SU-DHL-6 (cell line): Measurements from ENCODE around the gene SCEL.

Source experiments
- H2AFZ ChIP-seq: fragments of 200-600 bp; sonication (generic); 2 replicates; pipeline ENCODE4 v1.6.1; 2014; ENCODE audit warnings: low read depth, mild to moderate bottlenecking, moderate library complexity, mixed read lengths, antibody characterized with exemption, low read length; ENCODE audit not compliant: severe bottlenecking
- H3F3A ChIP-seq: fragments of 200-600 bp; shearing (Covaris generic); 2 replicates; pipeline ENCODE4 v1.6.0; 2016; ENCODE audit warnings: antibody characterized with exemption, mild to moderate bottlenecking; ENCODE audit not compliant: insufficient read depth
- H3K27ac ChIP-seq: fragments of 200-600 bp; sonication (generic); 2 replicates; pipeline ENCODE4 v1.5.1; 2016; ENCODE audit warnings: low read depth, mild to moderate bottlenecking, low read length, moderate library complexity, mixed read lengths
- H3K27me3 ChIP-seq: fragments of 200-600 bp; sonication (generic), shearing (Covaris generic); 2 replicates; pipeline ENCODE4 v1.6.0; 2014; ENCODE audit warnings: mild to moderate bottlenecking, low read length
- H3K36me3 ChIP-seq: fragments of 200-600 bp; sonication (generic); 2 replicates; pipeline ENCODE4 v1.6.1; 2014; ENCODE audit warnings: mild to moderate bottlenecking, low read length, mixed read lengths
- H3K4me2 ChIP-seq: fragments of 300-600, 200-600 bp; shearing (Covaris generic), sonication (generic); 2 replicates; pipeline ENCODE4 v1.6.0; 2014; ENCODE audit warnings: low read length, low read depth, mild to moderate bottlenecking; ENCODE audit not compliant: poor library complexity, severe bottlenecking
- H3K4me3 ChIP-seq: fragments of 200-600 bp; sonication (generic); 2 replicates; pipeline ENCODE4 v1.5.1; 2014; ENCODE audit warnings: antibody characterized with exemption, low read length, mild to moderate bottlenecking, mixed read lengths; ENCODE audit not compliant: insufficient read depth, poor library complexity, severe bottlenecking
- H3K79me2 ChIP-seq: fragments of 200-600 bp; sonication (generic); 2 replicates; pipeline ENCODE4 v1.6.1; 2014; ENCODE audit warnings: mild to moderate bottlenecking, low read length, moderate library complexity; ENCODE audit not compliant: insufficient read depth
- H3K9ac ChIP-seq: fragments of 200-600 bp; sonication (generic); 2 replicates; pipeline ENCODE4 v1.7.0; 2014; ENCODE audit warnings: mild to moderate bottlenecking, low read length
- H3K9me2 ChIP-seq: fragments of 200-600 bp; sonication (generic); replicated peaks from 2 replicates; pipeline ENCODE4 v1.6.1; 2014; ENCODE audit warnings: low read length; ENCODE audit not compliant: insufficient read depth
- H3K9me3 ChIP-seq: fragments of 200-600 bp; sonication (generic); 2 replicates; pipeline ENCODE4 v1.6.1; 2014; ENCODE audit warnings: low read length, mixed read lengths; ENCODE audit not compliant: insufficient read depth
- H4K20me1 ChIP-seq: fragments of 200-600 bp; sonication (generic); 2 replicates; pipeline ENCODE4 v1.6.1; 2014; ENCODE audit warnings: low read depth, mild to moderate bottlenecking, antibody characterized with exemption, low read length, moderate library complexity, mixed read lengths
- CTCF ChIP-seq: fragments of 200-600 bp; sonication (generic); IDR thresholded peaks from one replicate; pipeline ENCODE4 v1.5.1; 2017; ENCODE audit warnings: antibody characterized with exemption, mild to moderate bottlenecking, low read length, moderate library complexity; ENCODE audit not compliant: insufficient read depth, poor library complexity, severe bottlenecking
- EZH2phosphoT487 ChIP-seq: fragments of 200-600 bp; sonication (generic), shearing (Covaris generic); conservative IDR thresholded peaks from 2 replicates; pipeline ENCODE4 v1.6.1; 2018; ENCODE audit warnings: mild to moderate bottlenecking, antibody characterized with exemption, low read length, moderate library complexity, mixed read lengths

The SCEL gene

GRCh38 chr13:77628170-77628569 is 92.7 kb downstream of the SCEL start:
- H3K9ac ChIP-seq: no peak overlapping the region
- no peak for TF ChIP-seq CTCF
- no peak for TF ChIP-seq EZH2phosphoT487
- no peak overlapping the region for H3K4me3 ChIP-seq
- no peaks in the 10 kb centered on the region for H3K9me3 ChIP-seq
- H3K27me3 ChIP-seq: no peaks in the 10 kb centered on the region
- no peaks in the 10 kb centered on the region for H3K9me2 ChIP-seq
- H2AFZ ChIP-seq: no peak overlapping the region
- H3K79me2 ChIP-seq: no peaks in the 10 kb centered on the region
- no peak overlapping the region for H3K4me2 ChIP-seq
- no peaks in the 10 kb centered on the region for H4K20me1 ChIP-seq
- H3K36me3 ChIP-seq: no peaks in the 10 kb centered on the region
- H3K27ac ChIP-seq: no peak overlapping the region
- H3F3A ChIP-seq: no peaks in the 10 kb centered on the region

- H3K4me3 ChIP-seq: no peak overlapping the region
- no peak for TF ChIP-seq CTCF
- TF ChIP-seq EZH2phosphoT487: no peak
- H3K36me3 ChIP-seq: no peaks in the 10 kb centered on the region
- no peaks in the 10 kb centered on the region for H3F3A ChIP-seq
- H4K20me1 ChIP-seq: no peaks in the 10 kb centered on the region
- H3K27ac ChIP-seq: no peak overlapping the region
- H2AFZ ChIP-seq: no peak overlapping the region
- H3K79me2 ChIP-seq: no peaks in the 10 kb centered on the region
- H3K9ac ChIP-seq: no peak overlapping the region
- no peaks in the 10 kb centered on the region for H3K9me2 ChIP-seq
- H3K4me2 ChIP-seq: no peak overlapping the region
- no peaks in the 10 kb centered on the region for H3K9me3 ChIP-seq
- 0 out of 2 replicates have a peak, but pooled peaks cover 3% of the 10 kb centered on the region for H3K27me3 ChIP-seq
Observed at GRCh38 chr13:77637588-77637987, 102.1 kb downstream of the SCEL start.

GRCh38 chr13:77650409-77650808 is 114.9 kb downstream of the SCEL start:
- no peak overlapping the region for H3K27ac ChIP-seq
- no peak overlapping the region for H3K4me3 ChIP-seq
- H3K9ac ChIP-seq: no peak overlapping the region
- H3K9me2 ChIP-seq: no peaks in the 10 kb centered on the region
- no peaks in the 10 kb centered on the region for H4K20me1 ChIP-seq
- H3K27me3 ChIP-seq: no peaks in the 10 kb centered on the region
- H3K4me2 ChIP-seq: no peak overlapping the region
- H3K36me3 ChIP-seq: no peaks in the 10 kb centered on the region
- H3K79me2 ChIP-seq: no peaks in the 10 kb centered on the region
- H3K9me3 ChIP-seq: no peaks in the 10 kb centered on the region
- no peaks in the 10 kb centered on the region for H3F3A ChIP-seq
- TF ChIP-seq EZH2phosphoT487: no peak
- no peak for TF ChIP-seq CTCF
- H2AFZ ChIP-seq: no peak overlapping the region
